Sigmoid colon (tissue), 4 donors: ENCODE measurements around the gene PGLYRP3.

ENCODE experiments used
- EP300 ChIP-seq, 4 donors: sonication (generic); formaldehyde crosslinking; IDR thresholded peaks; one replicate each; pipeline ENCODE4 v1.6.1; 2017; ENCODE audit warnings: antibody characterized with exemption in 4 of 4
- POLR2A ChIP-seq, 2 donors: fragments of 450-650 bp; IDR thresholded peaks; one replicate each; pipeline ENCODE4 v1.6.1; 2016; ENCODE audit warnings: antibody characterized with exemption in 2 of 2, mild to moderate bottlenecking in 2 of 2, moderate library complexity in 2 of 2
- POLR2AphosphoS5 ChIP-seq, 4 donors: sonication (generic); formaldehyde crosslinking; IDR thresholded peaks; one replicate each; pipeline ENCODE4 v1.6.1; 2017; ENCODE audit warnings: antibody characterized with exemption in 4 of 4
- TF ChIP-seq, protein P1 (sequence below), 4 experiments: fragments of 450-650 bp in 3 of 4; fragments of 200-600 bp in 1 of 4; IDR thresholded peaks; one replicate each; pipeline ENCODE4 v1.5.1; 2016 to 2019; ENCODE audit warnings: antibody characterized with exemption in 4 of 4, mild to moderate bottlenecking in 3 of 4, moderate library complexity in 2 of 4

GRCh38 chr1:153253693-153254092 is 59.1 kb downstream of the PGLYRP3 start:
- TF ChIP-seq, protein P1, sequence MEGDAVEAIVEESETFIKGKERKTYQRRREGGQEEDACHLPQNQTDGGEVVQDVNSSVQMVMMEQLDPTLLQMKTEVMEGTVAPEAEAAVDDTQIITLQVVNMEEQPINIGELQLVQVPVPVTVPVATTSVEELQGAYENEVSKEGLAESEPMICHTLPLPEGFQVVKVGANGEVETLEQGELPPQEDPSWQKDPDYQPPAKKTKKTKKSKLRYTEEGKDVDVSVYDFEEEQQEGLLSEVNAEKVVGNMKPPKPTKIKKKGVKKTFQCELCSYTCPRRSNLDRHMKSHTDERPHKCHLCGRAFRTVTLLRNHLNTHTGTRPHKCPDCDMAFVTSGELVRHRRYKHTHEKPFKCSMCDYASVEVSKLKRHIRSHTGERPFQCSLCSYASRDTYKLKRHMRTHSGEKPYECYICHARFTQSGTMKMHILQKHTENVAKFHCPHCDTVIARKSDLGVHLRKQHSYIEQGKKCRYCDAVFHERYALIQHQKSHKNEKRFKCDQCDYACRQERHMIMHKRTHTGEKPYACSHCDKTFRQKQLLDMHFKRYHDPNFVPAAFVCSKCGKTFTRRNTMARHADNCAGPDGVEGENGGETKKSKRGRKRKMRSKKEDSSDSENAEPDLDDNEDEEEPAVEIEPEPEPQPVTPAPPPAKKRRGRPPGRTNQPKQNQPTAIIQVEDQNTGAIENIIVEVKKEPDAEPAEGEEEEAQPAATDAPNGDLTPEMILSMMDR (IDR thresholded peaks at IDR 0.05): no peak
- TF ChIP-seq POLR2A (IDR thresholded peaks at IDR 0.05) (no peak), EP300 (IDR thresholded peaks at IDR 0.05) (no peak), POLR2AphosphoS5 (IDR thresholded peaks at IDR 0.05) (no peak)
